Stimulated activated CD4-positive, alpha-beta T cell treated with anti-CD3 and anti-CD28 coated beads, Interleukin-4, amount 100 ng/mL, for 24 hours (primary cell): Measurements from ENCODE around the gene CHST4.
"Not testable (repeated sequence)": the region's sequence is repeated elsewhere in the genome, so short reads cannot be mapped to it uniquely, and the experiment has no call there.

Source experiments
- DNase-seq: peaks from one replicate; pipeline ENCODE4 v3.0.0-alpha.2; 2020

CHST4 gene

DNA sequence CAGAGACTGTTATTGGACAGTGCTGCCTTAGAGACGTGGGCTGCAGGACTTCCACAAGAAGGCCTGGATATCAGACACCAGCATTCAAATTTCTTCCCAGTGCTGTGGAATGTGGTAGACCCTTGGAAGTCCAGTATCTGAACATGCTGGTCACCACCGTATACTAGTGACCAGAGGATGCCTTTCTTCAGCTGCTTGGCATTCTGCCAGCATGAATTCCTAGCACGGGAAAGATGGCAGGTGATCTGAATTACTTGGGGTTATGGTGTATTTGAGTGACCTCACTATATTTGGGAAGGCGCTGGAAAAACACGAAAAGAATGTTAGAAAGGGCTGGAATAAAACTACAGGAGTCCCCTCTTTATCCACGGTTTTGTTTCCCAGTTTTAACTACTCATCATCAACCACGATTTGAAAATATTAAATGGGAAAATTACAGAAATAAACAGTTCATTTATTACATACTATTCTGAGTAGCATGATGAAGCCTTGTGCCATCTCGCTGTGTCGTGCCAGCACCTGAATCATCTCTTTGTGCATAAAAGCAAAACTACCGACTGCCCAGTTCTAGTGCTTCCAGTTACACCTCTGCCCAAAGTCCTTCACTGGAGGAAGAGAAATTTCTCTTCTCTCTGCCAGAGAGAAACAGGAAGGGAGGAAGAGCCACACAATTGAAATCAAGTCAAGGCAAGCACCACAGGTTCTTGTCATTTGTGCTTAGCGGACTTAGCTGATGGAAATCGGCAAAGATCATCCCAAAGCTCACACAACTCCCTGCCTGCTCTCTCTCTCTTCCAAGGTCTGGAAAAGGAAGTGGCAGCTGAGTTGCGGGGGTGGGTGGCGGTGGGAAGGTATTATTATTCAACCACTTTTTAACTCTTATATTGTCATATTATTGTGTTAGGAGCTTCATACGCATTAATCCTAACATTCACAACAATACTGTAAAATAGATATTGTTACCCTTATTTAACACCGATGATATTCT is 1.4 kb upstream of the CHST4 start:
- no peak for DNase-seq

GRCh38 chr16:71528257-71528656 is 2.0 kb downstream of the CHST4 start:
- DNase-seq = no peak

GRCh38 chr16:71528863-71529262 is 2.6 kb downstream of the CHST4 start:
- DNase-seq = no peak

GRCh38 chr16:71532366-71532765 is 6.1 kb downstream of the CHST4 start:
- DNase-seq = no peak

DNA sequence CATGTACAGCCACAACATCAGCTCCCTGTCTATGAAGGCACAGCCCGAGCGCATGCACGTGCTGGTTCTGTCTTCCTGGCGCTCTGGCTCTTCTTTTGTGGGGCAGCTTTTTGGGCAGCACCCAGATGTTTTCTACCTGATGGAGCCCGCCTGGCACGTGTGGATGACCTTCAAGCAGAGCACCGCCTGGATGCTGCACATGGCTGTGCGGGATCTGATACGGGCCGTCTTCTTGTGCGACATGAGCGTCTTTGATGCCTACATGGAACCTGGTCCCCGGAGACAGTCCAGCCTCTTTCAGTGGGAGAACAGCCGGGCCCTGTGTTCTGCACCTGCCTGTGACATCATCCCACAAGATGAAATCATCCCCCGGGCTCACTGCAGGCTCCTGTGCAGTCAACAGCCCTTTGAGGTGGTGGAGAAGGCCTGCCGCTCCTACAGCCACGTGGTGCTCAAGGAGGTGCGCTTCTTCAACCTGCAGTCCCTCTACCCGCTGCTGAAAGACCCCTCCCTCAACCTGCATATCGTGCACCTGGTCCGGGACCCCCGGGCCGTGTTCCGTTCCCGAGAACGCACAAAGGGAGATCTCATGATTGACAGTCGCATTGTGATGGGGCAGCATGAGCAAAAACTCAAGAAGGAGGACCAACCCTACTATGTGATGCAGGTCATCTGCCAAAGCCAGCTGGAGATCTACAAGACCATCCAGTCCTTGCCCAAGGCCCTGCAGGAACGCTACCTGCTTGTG is 10.7 kb downstream of the CHST4 start:
- no peak for DNase-seq

DNA sequence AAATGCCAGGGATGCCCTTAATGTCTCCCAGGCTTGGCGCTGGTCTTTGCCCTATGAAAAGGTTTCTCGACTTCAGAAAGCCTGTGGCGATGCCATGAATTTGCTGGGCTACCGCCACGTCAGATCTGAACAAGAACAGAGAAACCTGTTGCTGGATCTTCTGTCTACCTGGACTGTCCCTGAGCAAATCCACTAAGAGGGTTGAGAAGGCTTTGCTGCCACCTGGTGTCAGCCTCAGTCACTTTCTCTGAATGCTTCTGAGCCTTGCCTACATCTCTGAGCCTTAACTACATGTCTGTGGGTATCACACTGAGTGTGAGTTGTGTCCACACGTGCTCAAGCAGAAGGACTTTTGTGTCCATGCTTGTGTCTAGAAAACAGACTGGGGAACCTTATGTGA is 11.4 kb downstream of the CHST4 start:
- peak; percentile 20 for DNase-seq

- peak; percentile 56 for DNase-seq
Measured at GRCh38 chr16:71542377-71542776, 16.2 kb downstream of the CHST4 start.

DNA sequence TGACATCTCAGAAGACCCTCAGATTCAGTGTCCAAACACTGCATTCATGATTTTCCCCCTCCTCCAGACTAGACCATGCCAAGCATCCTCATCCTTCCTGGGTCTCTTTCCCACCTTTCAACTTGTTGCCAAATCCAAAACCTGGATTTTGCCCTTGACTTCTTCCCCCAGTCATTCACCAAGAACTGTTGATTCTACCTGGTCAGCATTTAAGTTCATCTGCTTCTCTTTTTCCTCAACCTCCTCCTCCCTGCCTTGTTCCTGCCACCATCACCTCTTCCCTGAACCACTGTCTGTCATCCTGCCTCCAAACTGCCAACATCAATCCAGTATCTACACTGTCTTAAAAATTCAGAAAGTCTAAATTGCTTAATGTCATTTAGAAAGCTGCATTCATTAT is 20.9 kb downstream of the CHST4 start:
- no peak for DNase-seq

GRCh38 chr16:71552698-71553503 is 26.7 kb downstream of the CHST4 start:
- no peak for DNase-seq

DNA sequence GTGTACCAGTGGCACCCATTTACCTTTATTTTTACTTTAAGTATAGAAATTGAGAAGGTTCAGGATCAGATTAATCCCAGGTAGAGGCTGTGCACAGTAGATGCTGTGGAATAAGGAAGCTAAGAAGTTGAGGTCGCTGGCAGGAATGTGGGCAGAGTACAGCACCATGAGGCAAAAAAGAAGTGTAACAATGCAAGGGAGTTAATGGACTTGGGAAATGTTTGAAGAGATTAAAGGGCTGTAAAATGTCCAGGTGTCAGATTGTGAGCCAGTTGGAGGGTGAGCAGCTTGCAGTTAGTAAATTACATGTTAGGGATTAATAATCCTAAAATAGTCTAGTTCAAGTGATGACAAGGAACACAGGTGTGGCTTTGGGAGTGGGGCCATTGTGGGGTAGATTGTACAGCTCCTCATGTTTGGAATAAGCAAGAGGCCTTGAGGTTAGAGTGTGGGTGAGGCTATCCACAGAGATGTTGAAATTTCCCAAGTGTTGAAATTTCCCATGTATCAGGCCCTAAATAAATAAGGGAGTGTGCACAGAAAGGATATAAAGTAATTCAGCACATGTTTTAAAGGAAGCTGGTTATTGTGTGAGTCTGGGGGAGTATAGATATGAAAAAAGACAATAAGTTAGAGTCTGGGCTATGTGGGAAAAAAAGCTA is 29.1 kb downstream of the CHST4 start:
- DNase-seq = no peak

- no peak for DNase-seq
Measured at GRCh38 chr16:71557299-71557698, 31.1 kb downstream of the CHST4 start.

DNA sequence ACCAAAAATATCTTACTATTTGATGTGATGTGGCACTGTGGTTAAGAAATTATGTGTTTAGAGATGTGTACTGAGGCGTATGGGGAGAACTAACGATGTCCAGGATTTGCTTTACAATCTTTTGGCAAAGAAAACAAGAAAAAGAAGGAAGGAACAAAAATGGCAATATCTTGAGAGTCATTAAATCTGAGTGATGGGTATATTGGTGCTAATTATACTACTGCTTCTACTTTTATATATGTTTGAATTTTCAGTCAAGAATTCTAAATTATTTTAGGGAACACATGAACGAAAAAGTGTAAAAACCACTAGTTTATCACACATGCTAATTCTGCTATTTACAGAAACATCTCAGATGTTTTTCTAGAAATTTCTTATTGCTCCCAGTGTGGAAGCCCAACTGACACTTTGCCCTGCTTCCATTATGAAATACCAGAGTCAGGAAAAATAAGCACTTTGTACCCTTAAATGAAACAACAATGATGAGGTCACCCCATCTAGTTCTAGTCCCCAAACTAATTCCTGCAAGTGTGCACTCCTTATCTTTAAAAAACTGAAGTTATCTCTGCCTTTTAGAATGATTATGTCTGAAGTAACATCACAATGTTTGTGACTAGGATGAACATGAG is 31.8 kb downstream of the CHST4 start:
- DNase-seq = no peak

DNA sequence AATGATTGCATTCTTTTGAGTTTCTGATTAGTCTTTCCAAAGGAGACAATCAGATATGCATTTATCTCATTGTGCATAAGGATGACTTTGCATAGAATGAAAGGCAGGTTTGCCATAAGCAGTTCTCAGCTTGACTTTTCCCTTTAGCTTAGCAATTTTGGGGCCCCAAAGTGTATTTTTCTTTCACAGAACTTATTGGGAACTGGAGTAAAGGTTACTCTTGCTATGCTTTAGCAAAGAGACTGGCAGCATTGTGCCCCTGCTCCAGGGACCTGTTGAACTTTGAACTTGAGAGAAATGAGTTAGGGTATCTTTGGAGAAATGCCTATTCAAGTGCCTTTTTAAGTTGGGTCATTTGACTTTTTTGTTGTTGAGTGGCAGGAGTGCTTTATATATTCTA is 33.6 kb downstream of the CHST4 start:
- no peak for DNase-seq

- DNase-seq = not testable (repeated sequence)
Measured at GRCh38 chr16:71561886-71562285, 35.7 kb downstream of the CHST4 start.

- DNase-seq = no peak
Measured at GRCh38 chr16:71562552-71562951, 36.3 kb downstream of the CHST4 start.

DNA sequence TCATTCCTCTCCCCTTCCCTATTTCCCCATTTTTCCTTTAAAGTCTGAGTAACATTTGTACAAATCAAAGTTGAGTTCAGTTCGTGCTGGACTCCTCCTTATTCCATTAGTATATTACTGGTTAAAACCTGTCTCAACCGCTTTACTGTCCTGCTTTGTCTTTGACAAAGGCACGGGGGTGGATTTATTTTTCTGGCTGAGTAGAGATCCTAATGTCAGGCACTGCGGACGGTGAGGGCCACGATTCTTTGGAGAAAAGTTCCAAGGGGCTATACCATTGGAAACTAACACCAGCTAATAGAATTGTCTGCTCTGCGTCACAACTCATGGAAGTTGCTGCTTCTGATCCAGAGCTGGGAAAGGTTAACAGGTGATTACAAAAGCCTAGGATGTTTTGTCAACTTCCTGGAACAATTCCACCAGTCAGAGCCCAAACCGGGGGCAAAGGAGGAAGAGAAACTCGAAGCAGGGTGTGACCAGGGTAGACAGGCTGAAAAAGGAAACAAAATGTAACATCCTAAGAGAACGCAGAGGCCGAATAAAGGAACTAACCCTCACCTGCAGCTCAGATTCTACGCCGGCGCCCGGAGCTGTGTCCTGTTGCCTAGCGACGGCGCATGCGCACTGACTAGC is 38.2 kb downstream of the CHST4 start:
- no peak for DNase-seq

DNA sequence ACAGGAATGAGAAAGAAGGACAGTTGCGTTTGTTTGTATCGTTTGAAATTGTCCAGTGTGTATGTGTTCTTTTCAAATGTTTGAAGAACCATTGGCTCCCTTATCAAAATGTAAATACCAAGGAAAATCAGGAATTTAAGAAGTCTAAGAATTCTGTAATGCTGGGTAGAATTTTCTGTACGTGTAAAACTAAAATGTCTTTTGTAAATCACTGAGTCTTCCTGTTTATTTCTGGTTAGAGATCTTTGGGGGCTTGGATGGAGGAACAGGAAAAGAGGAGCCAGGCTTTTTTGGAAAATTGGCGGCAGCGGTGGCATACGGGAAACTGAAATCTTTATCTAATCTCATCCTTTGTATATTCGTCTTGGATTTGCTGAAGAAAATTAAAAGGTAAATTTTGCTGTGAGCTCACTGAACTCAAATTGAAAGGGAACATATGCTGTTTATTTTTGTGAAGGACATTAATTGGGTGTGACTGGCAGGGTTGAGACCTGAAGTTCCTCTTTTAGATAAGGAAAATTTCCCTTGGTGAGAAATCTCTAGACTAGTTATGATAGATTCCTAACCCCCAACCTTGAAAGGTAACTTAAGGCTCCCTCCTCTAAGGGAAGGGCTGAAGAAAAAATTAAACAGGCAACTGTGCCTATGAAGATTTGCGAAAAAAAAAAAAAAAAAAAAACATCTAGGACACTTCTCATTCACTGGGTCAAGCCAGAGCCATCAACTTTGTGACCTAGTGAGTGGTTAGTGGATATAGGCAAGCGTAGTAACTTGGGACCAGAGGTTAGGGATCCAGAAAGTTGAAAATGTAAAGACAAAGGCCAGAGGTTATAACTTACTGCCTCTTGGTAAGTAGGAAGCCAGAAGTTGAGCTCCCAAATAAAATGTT is 39.8 kb downstream of the CHST4 start:
- DNase-seq = no peak

DNA sequence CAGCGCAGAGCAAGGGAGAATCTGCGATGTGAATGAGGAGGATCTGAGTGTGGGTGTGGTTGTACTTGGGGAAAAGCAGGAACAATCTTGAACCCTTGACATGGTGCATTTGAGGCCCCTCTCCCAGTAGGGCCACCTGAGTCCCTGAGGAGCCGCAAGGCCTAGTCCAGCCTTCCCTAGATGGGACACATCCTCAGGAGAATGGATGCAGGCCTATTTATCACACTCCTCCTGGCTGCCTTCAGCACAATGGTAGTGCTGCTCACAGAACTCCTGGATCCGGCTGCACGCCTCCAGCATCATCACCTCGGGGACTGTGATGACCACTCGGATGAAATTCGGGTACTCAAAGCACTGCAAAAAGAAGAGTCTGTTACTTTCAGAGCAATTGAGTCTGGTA is 41.7 kb downstream of the CHST4 start:
- no peak for DNase-seq

GRCh38 chr16:71568551-71568950 is 42.3 kb downstream of the CHST4 start:
- DNase-seq = no peak

- DNase-seq = no peak
Measured at GRCh38 chr16:71569621-71570020, 43.4 kb downstream of the CHST4 start.

DNA sequence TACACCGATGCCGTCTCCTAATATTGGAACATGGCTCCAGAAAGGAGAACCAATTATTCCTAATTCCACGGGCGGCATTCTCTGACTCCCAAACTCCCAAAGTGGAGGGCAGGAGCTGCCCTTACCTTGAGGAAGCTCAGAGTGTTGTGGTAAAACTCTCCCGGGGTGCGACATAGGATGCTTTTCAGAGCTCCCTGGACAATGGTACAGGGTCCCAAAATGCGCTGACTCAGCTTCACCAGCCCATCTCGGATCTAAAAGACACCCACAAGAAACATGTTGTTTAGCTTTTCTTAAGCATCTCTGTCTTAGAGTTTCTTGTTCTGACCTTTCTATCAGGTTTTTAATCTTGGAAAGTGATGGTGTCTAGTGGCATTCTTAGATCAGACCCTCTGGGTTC is 43.9 kb downstream of the CHST4 start:
- no peak for DNase-seq
